DMS153 (cell line): ENCODE measurements around the gene CACNA2D3.

Source experiments
- DNase-seq: peaks from one replicate; lab custom pipeline; 2025; lab: John Stamatoyannopoulos, UW

The CACNA2D3 gene

GRCh38 chr3:54530944-54531343, 408.6 kb downstream of the CACNA2D3 start:
- no peak for DNase-seq

- DNase-seq = no peak
Observed at GRCh38 chr3:54531741-54532140, 409.4 kb downstream of the CACNA2D3 start.

- DNase-seq = no peak
Observed at GRCh38 chr3:54533856-54534255, 411.5 kb downstream of the CACNA2D3 start.

- DNase-seq = no peak
Observed at GRCh38 chr3:54535619-54536018, 413.3 kb downstream of the CACNA2D3 start.

GRCh38 chr3:54536450-54536849, 414.1 kb downstream of the CACNA2D3 start:
- no peak for DNase-seq

- no peak for DNase-seq
Observed at GRCh38 chr3:54537506-54537905, 415.2 kb downstream of the CACNA2D3 start.

- no peak for DNase-seq
Observed at GRCh38 chr3:54538346-54538745, 416.0 kb downstream of the CACNA2D3 start.

GRCh38 chr3:54541369-54541768, 419.0 kb downstream of the CACNA2D3 start:
- no peak for DNase-seq

GRCh38 chr3:54543446-54543845, 421.1 kb downstream of the CACNA2D3 start:
- no peak for DNase-seq

- no peak for DNase-seq
Observed at GRCh38 chr3:54547051-54547450, 424.7 kb downstream of the CACNA2D3 start.

- no peak for DNase-seq
Observed at GRCh38 chr3:54547846-54548245, 425.5 kb downstream of the CACNA2D3 start.

- no peak for DNase-seq
Observed at GRCh38 chr3:54549607-54550220, 427.4 kb downstream of the CACNA2D3 start.

- DNase-seq = no peak
Observed at GRCh38 chr3:54550221-54550977, 428.0 kb downstream of the CACNA2D3 start.

- no peak for DNase-seq
Observed at GRCh38 chr3:54556630-54557029, 434.3 kb downstream of the CACNA2D3 start.

GRCh38 chr3:54557538-54558428, 435.4 kb downstream of the CACNA2D3 start:
- DNase-seq = peak; percentile 72

- no peak for DNase-seq
Observed at GRCh38 chr3:54563501-54564200, 441.3 kb downstream of the CACNA2D3 start.

GRCh38 chr3:54564374-54564925, 442.1 kb downstream of the CACNA2D3 start:
- no peak for DNase-seq

- DNase-seq = no peak
Observed at GRCh38 chr3:54565956-54566355, 443.6 kb downstream of the CACNA2D3 start.

GRCh38 chr3:54567949-54568348, 445.6 kb downstream of the CACNA2D3 start:
- DNase-seq = no peak

GRCh38 chr3:54570008-54570407, 447.7 kb downstream of the CACNA2D3 start:
- no peak for DNase-seq

GRCh38 chr3:54572197-54572895, 450.0 kb downstream of the CACNA2D3 start:
- no peak for DNase-seq
